Transverse colon (tissue), 4 donors: ENCODE results near the gene GRPEL1.

Experiments used
- EP300 ChIP-seq: sonication (generic); formaldehyde crosslinking; IDR thresholded peaks from one replicate; pipeline ENCODE4 v1.6.1; 2017; ENCODE audit warnings: antibody characterized with exemption, low read depth
- POLR2AphosphoS5 ChIP-seq, 3 donors: sonication (generic); formaldehyde crosslinking; IDR thresholded peaks; one replicate each; pipeline ENCODE4 v1.6.1; 2016; ENCODE audit warnings: antibody characterized with exemption in 3 of 3
- TF ChIP-seq, protein P1 (sequence below), 5 experiments: fragments of 200-600 bp in 3 of 5; fragments of 450-650 bp in 2 of 5; sonication (generic) in 3 of 5; IDR thresholded peaks; 1 replicate in 2 of 5; 2 replicates in 3 of 5; pipeline ENCODE4 v1.5.1; 2016 to 2017; ENCODE audit warnings: antibody characterized with exemption in 5 of 5, inconsistent platforms in 3 of 5, mild to moderate bottlenecking in 2 of 5, moderate library complexity in 1 of 5

GRCh38 chr4:7018281-7018680 lies 49.6 kb downstream of the GRPEL1 start:
- no peak for TF ChIP-seq EP300
- TF ChIP-seq, protein P1, sequence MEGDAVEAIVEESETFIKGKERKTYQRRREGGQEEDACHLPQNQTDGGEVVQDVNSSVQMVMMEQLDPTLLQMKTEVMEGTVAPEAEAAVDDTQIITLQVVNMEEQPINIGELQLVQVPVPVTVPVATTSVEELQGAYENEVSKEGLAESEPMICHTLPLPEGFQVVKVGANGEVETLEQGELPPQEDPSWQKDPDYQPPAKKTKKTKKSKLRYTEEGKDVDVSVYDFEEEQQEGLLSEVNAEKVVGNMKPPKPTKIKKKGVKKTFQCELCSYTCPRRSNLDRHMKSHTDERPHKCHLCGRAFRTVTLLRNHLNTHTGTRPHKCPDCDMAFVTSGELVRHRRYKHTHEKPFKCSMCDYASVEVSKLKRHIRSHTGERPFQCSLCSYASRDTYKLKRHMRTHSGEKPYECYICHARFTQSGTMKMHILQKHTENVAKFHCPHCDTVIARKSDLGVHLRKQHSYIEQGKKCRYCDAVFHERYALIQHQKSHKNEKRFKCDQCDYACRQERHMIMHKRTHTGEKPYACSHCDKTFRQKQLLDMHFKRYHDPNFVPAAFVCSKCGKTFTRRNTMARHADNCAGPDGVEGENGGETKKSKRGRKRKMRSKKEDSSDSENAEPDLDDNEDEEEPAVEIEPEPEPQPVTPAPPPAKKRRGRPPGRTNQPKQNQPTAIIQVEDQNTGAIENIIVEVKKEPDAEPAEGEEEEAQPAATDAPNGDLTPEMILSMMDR (IDR thresholded peaks at IDR 0.05), result no peak
- TF ChIP-seq POLR2AphosphoS5 (IDR thresholded peaks at IDR 0.05), result no peak
